GM12878 (cell line): ENCODE results near the gene INHBB. TPM values are rescaled to one million over a fixed set of nuclear protein-coding genes. Genes with fewer than 3 reads are reported as not detected.

Experiments used
- ATAC-seq: fragments of 200-7000 bp; cut with Tn5 transposase; 3 replicates; pipeline ENCODE4 v1.9.1; 2020; ENCODE audit warnings: mild to moderate bottlenecking, moderate library complexity
- BruUV-seq: library from RNA; stranded (reverse); fragments of 400-500 nt; replicated peaks from 2 replicates; lab custom pipeline; 2021; lab: Mats Ljungman, UMichigan
- CTCF ChIA-PET: fragments of 300-600 bp; sonication (Branson Sonifier 250); formaldehyde crosslinking; extraction: SDS; loops from one replicate; lab custom pipeline; 2021; ENCODE audit warnings: inconsistent platforms; lab: Yijun Ruan, JAX
- POLR2A ChIA-PET: fragments of 350-600 bp; formaldehyde crosslinking; extraction: SDS; loops from one replicate; lab custom pipeline; 2021; ENCODE audit warnings: inconsistent platforms; lab: Charles Lee
- RAD21 ChIA-PET: fragments of 300-600 bp; sonication (Branson Sonifier 250); formaldehyde crosslinking; loops from one replicate; lab custom pipeline; 2023; ENCODE audit warnings: antibody characterized with exemption; ENCODE audit not compliant: unreplicated experiment; lab: Charles Lee
- SMC1A ChIA-PET: fragments of 300-600 bp; sonication (Branson Sonifier 250); formaldehyde crosslinking; loops from one replicate; lab custom pipeline; 2023; ENCODE audit not compliant: unreplicated experiment, uncharacterized antibody; lab: Charles Lee
- DNase-seq: peaks from one replicate; pipeline ENCODE4 v3.0.0-alpha.2; 2011; ENCODE audit warnings: low read depth, low spot score
- FAIRE-seq: peaks from 3 replicates; lab custom pipeline; 2011; peaks lifted over from hg19 to GRCh38; lab: Jason Lieb, UNC
- H2AFZ ChIP-seq: 2 replicates; pipeline ENCODE4 v1.6.0; 2011; ENCODE audit warnings: low read depth, low read length, control low read depth; ENCODE audit not compliant: control insufficient read depth
- H3K27ac ChIP-seq: 2 replicates; pipeline ENCODE4 v1.5.1; 2011; ENCODE audit warnings: control low read depth; ENCODE audit not compliant: control insufficient read depth, insufficient read depth
- H3K27me3 ChIP-seq, 2 experiments: replicated peaks in 1 of 2; 2 replicates each; pipeline versions ENCODE4 v1.6.0 to v1.6.1; 2011; ENCODE audit warnings: low read length in 1 of 2; ENCODE audit not compliant: control insufficient read depth in 2 of 2, insufficient read depth in 2 of 2
- H3K36me3 ChIP-seq, 2 experiments: 2 replicates each; pipeline ENCODE4 v1.5.1; 2011; ENCODE audit warnings: low read length in 1 of 2; ENCODE audit not compliant: control insufficient read depth in 2 of 2, insufficient read depth in 2 of 2
- H3K4me1 ChIP-seq: 2 replicates; pipeline ENCODE4 v1.6.1; 2011; ENCODE audit warnings: mild to moderate bottlenecking, low read length, moderate library complexity, mixed read lengths; ENCODE audit not compliant: control insufficient read depth, insufficient read depth
- H3K4me2 ChIP-seq: 2 replicates; pipeline ENCODE4 v1.6.0; 2011; ENCODE audit warnings: control low read depth; ENCODE audit not compliant: control insufficient read depth, insufficient read depth
- H3K4me3 ChIP-seq: fragments of 200-600 bp; sonication (generic); 2 replicates; pipeline ENCODE4 v1.5.1; 2016
- H3K79me2 ChIP-seq: 2 replicates; pipeline ENCODE4 v1.6.0; 2011; ENCODE audit warnings: low read length; ENCODE audit not compliant: control insufficient read depth, insufficient read depth
- H3K9ac ChIP-seq: 2 replicates; pipeline ENCODE4 v1.8.0; 2011; ENCODE audit warnings: low read length, control low read depth, mixed read lengths; ENCODE audit not compliant: control insufficient read depth, insufficient read depth
- H3K9me3 ChIP-seq: replicated peaks from 3 replicates; pipeline ENCODE4 v1.5.1; 2011; ENCODE audit warnings: mild to moderate bottlenecking, low read length; ENCODE audit not compliant: control insufficient read depth, insufficient read depth
- H4K20me1 ChIP-seq: 2 replicates; pipeline ENCODE4 v1.6.0; 2011; ENCODE audit not compliant: control insufficient read depth, insufficient read depth
- CUX1 ChIP-seq: IDR thresholded peaks from 2 replicates; pipeline ENCODE4 v1.6.1; 2012; ENCODE audit warnings: improper control_type of control experiment, low read depth, low read length; ENCODE audit not compliant: insufficient replicate concordance
- MTA3 ChIP-seq: IDR thresholded peaks from 2 replicates; pipeline ENCODE4 v1.6.1; 2012; ENCODE audit warnings: low read length, inconsistent platforms, borderline replicate concordance
- NR2F1 ChIP-seq: fragments of 450-650 bp; conservative IDR thresholded peaks from 2 replicates; pipeline ENCODE4 v1.6.1; 2017; ENCODE audit warnings: mild to moderate bottlenecking
- NRF1 ChIP-seq: conservative IDR thresholded peaks from 2 replicates; pipeline ENCODE4 v1.6.1; 2011; ENCODE audit warnings: mild to moderate bottlenecking, low read depth, low read length, improper control_type of control experiment
- RUNX3 ChIP-seq: IDR thresholded peaks from 2 replicates; pipeline ENCODE4 v1.6.1; 2012; ENCODE audit warnings: low read length, inconsistent platforms
- ZNF24 ChIP-seq: fragments of 450-650 bp; IDR thresholded peaks from 2 replicates; pipeline ENCODE4 v1.6.1; 2017; ENCODE audit warnings: antibody characterized with exemption, mild to moderate bottlenecking
- ZNF384 ChIP-seq: IDR thresholded peaks from 2 replicates; pipeline ENCODE4 v1.6.1; 2012; ENCODE audit warnings: low read depth, mild to moderate bottlenecking, low read length, improper control_type of control experiment, borderline replicate concordance
- ZSCAN29 ChIP-seq: fragments of 450-650 bp; IDR thresholded peaks from 2 replicates; pipeline ENCODE4 v1.6.1; 2017; ENCODE audit warnings: mild to moderate bottlenecking, moderate library complexity
- WGBS: methylation state at CpG from one replicate; pipeline ENCODE4 v1.1.6; 2016; ENCODE audit warnings: low lambda C conversion rate; ENCODE audit not compliant: insufficient replicate concordance, insufficient coverage; ENCODE audit errors: missing lambda C conversion rate; 5-methylcytosine and 5-hydroxymethylcytosine counted together
- in situ Hi-C: fragments of 300-500 bp; cut with MboI; formaldehyde crosslinking; loops from 9 replicates; pipeline ENCODE4 v1.14.3; 2018; ENCODE audit warnings: mixed read lengths
- intact Hi-C: fragments of 100-400 bp; cut with micrococcal nuclease; formaldehyde crosslinking; loops from one replicate; pipeline ENCODE4 v1.14.2; 2022; ENCODE audit not compliant: unreplicated experiment
- polyA plus RNA-seq, 11 experiments: library from polyadenylated mRNA; depleted of rRNA in 4 of 11; unstranded in 6 of 11; stranded (reverse) in 5 of 11; fragments of >200 nt; fragmentation: Nextera tagmentation in 4 of 11; fragmentation: Illumina TruSeq in 1 of 11; extraction: Ambion mirVana in 4 of 11; extraction: Trizol in 1 of 11; gene quantifications; 1 replicate in 1 of 11; 2 replicates in 10 of 11; pipeline versions ENCODE4 v1.2.1 to v1.2.3, GENCODE V29; 2011 to 2016; ENCODE audit warnings: inconsistent platforms in 2 of 11, missing spikeins in 2 of 11, low read depth in 1 of 11
- total RNA-seq, 4 experiments: library from RNA; depleted of rRNA in 3 of 4; stranded (reverse); fragments of >200 nt in 3 of 4; fragmentation: Illumina TruSeq in 1 of 4; extraction: Trizol in 1 of 4; gene quantifications; 2 replicates each; pipeline versions ENCODE4 v1.2.1 to v1.2.3, GENCODE V29; 2013 to 2021

INHBB gene
- total and polyA plus RNA-seq, 10 of the 15 experiments (the other 5 are each of a cell fraction or from before 2014, with no cell fraction given), result 0.05 TPM; not detected in 9

GRCh38 chr2:120305937-120306490 lies 39.9 kb upstream of the INHBB start:
- SMC1A ChIA-PET, result interaction anchor here (1.5 kb wide), 1 partner anchor 13 kb away, joined by 4 read pairs; no protein-coding TSS in a partner anchor
- no peaks in the 10 kb centered on the region for H3K9me3 ChIP-seq
- no peak for ATAC-seq
- WGBS, result 70% methylated on average over 5 of the region's 5 CpGs
- CTCF ChIA-PET, result no interaction called here
- RAD21 ChIA-PET, result no interaction called here
- no peaks in the 10 kb centered on the region for H3K27me3 ChIP-seq
- H3K4me2 ChIP-seq, result no peak overlapping the region
- no peak overlapping the region for H3K9ac ChIP-seq
- no peak overlapping the region for H3K4me3 ChIP-seq
- H4K20me1 ChIP-seq, result no peaks in the 10 kb centered on the region
- POLR2A ChIA-PET, result no interaction called here
- in situ Hi-C loops (no loop called here), intact Hi-C loops (no loop called here)
- BruUV-seq, result no TSS peak
- H2AFZ ChIP-seq, result no peak overlapping the region
- H3K79me2 ChIP-seq, result no peaks in the 10 kb centered on the region
- H3K4me1 ChIP-seq, result peaks cover 33% of the 10 kb centered on the region
- no peak for FAIRE-seq
- no peaks in the 10 kb centered on the region for H3K36me3 ChIP-seq
- TF ChIP-seq ZNF384 (no peak), MTA3 (no peak), CUX1 (no peak), RUNX3 (no peak), ZSCAN29 (no peak), NR2F1 (no peak), NRF1 (no peak), ZNF24 (no peak)
- H3K27ac ChIP-seq, result no peak overlapping the region
- no peak for DNase-seq
